ENCODE measurements around the gene LEMD2. TPM values are rescaled to one million over a fixed set of nuclear protein-coding genes. Genes with fewer than 3 reads are reported as not detected.
A peak's percentile ranks its signal among the peaks of the same experiment; 100 is the strongest.
"Not testable (repeated sequence)": the region's sequence is repeated elsewhere in the genome, so short reads cannot be mapped to it uniquely, and the experiment has no call there.

LEMD2 gene
- total and polyA plus RNA-seq, 7 donors = 21.3 to 63.3 (median 37.3) TPM

GRCh38 chr6:33834401-33835392 lies 45.8 kb upstream of the LEMD2 start:
- DNase-seq = peak in 1 of 2 donors; percentile 4
- no peaks in the 10 kb centered on the region for H3K9me3 ChIP-seq
- 87 to 90% (median 88%) methylated on average over 22 of the region's 22 CpGs for WGBS, 3 donors
- no peaks in the 10 kb centered on the region for H3K4me1 ChIP-seq
- intact Hi-C loops (cut with DNase I) = no loop called here
- ATAC-seq = no peak
- no peaks in the 10 kb centered on the region for H3K36me3 ChIP-seq (ENCODE audit: insufficient read depth in 1 of 2, low read depth in 1 of 2)
- peaks cover 0 to 23% (median 6%) of the 10 kb centered on the region in 3 donors for H3K27me3 ChIP-seq (ENCODE audit: insufficient read depth in 3 of 3, low read length in 2 of 3)
- H3K27ac ChIP-seq = no peak overlapping the region
- H3K4me3 ChIP-seq = no peak overlapping the region
- no peak for TF ChIP-seq CTCF (IDR thresholded peaks at IDR 0.05)

DNA sequence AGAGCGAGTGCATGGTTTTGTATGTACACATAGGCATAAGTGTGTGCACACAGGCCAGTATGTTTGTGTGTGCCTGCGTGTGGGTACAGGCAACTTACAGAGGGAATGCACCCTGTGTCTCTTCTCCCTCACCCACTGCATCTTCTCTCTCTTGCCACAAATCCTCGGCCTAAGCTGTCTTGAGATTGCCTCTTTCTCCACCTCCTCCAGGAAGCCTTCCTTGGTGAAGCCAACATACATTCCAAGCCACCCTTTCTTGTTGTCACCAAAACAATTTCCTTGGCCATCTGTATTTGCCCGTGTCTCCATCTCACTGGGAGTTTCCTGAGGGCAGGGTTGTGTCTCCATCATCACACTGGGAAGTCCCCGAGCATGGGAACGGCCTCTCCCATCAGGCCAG lies 44.7 kb upstream of the LEMD2 start:
- peak in 1 of 2 donors; percentile 3 for DNase-seq
- Histone ChIP-seq H3K4me1 (no peaks in the 10 kb centered on the region), H3K27me3 (ENCODE audit: insufficient read depth in 3 of 3, low read length in 2 of 3) (peaks cover 0 to 30% (median 9%) of the 10 kb centered on the region in 3 donors), H3K27ac (no peak overlapping the region), H3K4me3 (no peak overlapping the region), H3K9me3 (no peaks in the 10 kb centered on the region), H3K36me3 (ENCODE audit: insufficient read depth in 1 of 2, low read depth in 1 of 2) (no peaks in the 10 kb centered on the region)
- intact Hi-C loops (cut with DNase I) = no loop called here
- WGBS, 3 donors = 90 to 91% (median 91%) methylated on average over 5 to 6 of the region's 6 CpGs
- ATAC-seq = no peak
- no peak for TF ChIP-seq CTCF (IDR thresholded peaks at IDR 0.05)

GRCh38 chr6:33832831-33833230 lies 43.9 kb upstream of the LEMD2 start:
- H3K9me3 ChIP-seq; H3K4me3 ChIP-seq; H3K4me1 ChIP-seq; intact Hi-C loops (cut with DNase I); H3K27ac ChIP-seq; ATAC-seq; H3K36me3 ChIP-seq (ENCODE audit: insufficient read depth in 1 of 2, low read depth in 1 of 2): not testable (repeated sequence)
- peaks cover 0 to 32% (median 12%) of the 10 kb centered on the region in 3 donors for H3K27me3 ChIP-seq (ENCODE audit: insufficient read depth in 3 of 3, low read length in 2 of 3)
- peak in 1 of 2 donors; percentile 2 for DNase-seq
- WGBS, 3 donors = 93 to 96% (median 95%) methylated on average over 17 to 28 of the region's 32 CpGs

- H3K4me1 ChIP-seq; DNase-seq; H3K27ac ChIP-seq; H3K9me3 ChIP-seq; ATAC-seq; H3K36me3 ChIP-seq (ENCODE audit: insufficient read depth in 1 of 2, low read depth in 1 of 2); intact Hi-C loops (cut with DNase I); H3K4me3 ChIP-seq: not testable (repeated sequence)
- peaks cover 0 to 39% (median 7%) of the 10 kb centered on the region in 3 donors for H3K27me3 ChIP-seq (ENCODE audit: insufficient read depth in 3 of 3, low read length in 2 of 3)
- 69 to 86% (median 72%) methylated on average over 4 of the region's 5 CpGs for WGBS, 3 donors
Measured at GRCh38 chr6:33831725-33832124, 42.8 kb upstream of the LEMD2 start.

DNA sequence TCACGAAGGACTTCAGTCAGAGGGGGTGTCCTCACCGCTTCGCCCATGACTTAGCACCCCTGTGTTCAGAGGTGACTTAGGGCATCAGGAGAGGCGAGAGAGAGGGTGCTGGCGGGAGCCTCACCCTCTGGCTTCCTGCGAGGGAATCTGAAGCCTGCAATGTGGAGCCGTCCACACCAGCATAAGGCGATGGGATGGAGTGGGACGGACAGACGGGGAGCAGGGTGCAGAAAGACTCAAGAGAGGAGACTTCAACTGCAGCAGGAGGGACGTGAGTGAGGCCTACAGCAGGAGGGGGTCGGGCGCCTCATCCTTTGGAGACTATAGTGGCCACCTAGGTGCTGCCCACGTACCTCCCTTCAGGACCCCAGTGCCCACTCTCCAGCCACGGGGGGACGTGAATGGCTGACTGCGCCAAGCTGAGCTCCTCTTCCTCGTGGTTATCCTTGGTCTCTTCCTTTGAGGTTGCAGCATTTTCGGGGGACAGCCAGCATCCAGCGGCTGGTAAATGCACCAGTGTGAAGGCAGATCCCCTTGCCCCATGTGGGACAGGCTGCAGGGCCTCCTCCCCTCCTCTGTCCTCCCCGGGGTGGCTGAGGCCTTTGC lies 41.8 kb upstream of the LEMD2 start:
- Histone ChIP-seq H3K27me3 (ENCODE audit: insufficient read depth in 3 of 3, low read length in 2 of 3) (peaks cover 0 to 41% (median 7%) of the 10 kb centered on the region in 3 donors), H3K4me1 (no peaks in the 10 kb centered on the region), H3K4me3 (no peak overlapping the region), H3K27ac (no peak overlapping the region), H3K36me3 (ENCODE audit: insufficient read depth in 1 of 2, low read depth in 1 of 2) (no peaks in the 10 kb centered on the region), H3K9me3 (no peaks in the 10 kb centered on the region)
- no peak for ATAC-seq
- WGBS, 3 donors = 70 to 74% (median 73%) methylated on average over 19 to 21 of the region's 21 CpGs
- no peak for DNase-seq
- no peak for TF ChIP-seq CTCF (IDR thresholded peaks at IDR 0.05)
- intact Hi-C loops (cut with DNase I) = no loop called here

Data from psoas muscle (tissue), 8 donors.